NCI-H460 (cell line): Measurements from ENCODE around the gene YPEL4. TPM values are rescaled to one million over a fixed set of nuclear protein-coding genes. Genes with fewer than 3 reads are reported as not detected.

Experiments used
- DNase-seq: peaks from one replicate; pipeline ENCODE4 v3.0.0-alpha.2; 2016; ENCODE audit warnings: low read depth; ENCODE audit errors: extremely low read depth
- total RNA-seq: library from RNA; depleted of rRNA; stranded (reverse); fragments of >200 nt; shearing (Covaris generic); gene quantifications from 2 replicates; pipeline ENCODE4 v1.2.3, GENCODE V29; 2014

Gene YPEL4
- total RNA-seq, 1 experiment from 2014 or later = not detected

GRCh38 chr11:57634311-57634710, 15.4 kb downstream of the YPEL4 start:
- DNase-seq = no peak

DNA sequence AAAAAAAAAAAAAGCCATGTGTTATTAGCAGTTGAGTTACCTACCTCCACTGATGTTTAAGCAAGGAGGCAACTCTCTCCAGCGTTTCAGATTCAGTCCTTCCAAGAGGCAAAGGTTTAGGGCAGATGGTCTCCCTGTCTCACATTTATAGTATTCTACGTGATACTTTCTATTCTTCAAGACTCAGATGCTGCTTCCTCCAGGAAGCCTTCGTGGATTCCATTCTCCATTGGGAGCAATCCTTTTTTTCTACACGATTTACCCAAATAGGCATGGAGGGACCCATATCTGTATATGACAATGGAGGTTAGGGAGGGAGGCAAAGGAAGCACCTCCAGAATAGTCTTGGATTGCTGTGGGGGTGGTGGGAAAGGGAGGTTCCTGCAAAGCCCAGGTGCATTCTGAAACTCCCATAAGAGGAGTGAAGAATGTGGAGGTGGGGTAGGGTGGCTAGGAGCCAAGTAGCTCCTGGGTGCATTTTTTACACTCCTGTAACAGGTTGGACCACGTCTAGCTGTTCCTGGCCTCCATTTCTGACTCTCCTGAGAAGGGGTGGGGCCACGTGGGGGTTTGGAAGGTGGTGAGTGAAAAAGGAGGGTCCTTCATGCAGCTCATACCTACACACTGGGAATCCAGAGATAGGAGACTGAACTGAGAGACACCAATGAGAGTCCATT, 16.2 kb downstream of the YPEL4 start:
- no peak for DNase-seq

DNA sequence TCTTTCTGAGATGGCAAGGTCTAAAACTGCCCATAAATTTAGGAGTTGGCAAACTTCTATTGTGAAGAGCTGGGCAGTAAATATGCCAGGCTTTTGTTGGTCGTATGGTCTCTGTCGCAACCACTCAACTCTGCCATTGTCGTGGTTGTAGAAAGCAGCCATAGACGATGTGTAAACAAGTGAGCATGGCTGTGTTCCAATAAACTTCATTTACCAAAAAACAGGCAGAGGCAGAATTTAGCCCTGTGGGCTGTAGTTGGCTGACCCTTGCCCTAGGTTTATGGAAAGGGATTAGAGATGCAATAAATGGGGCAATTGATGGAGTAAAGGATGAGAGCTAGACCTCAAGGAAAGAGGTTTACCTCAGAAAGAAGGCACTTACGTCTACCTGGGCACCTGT, 17.6 kb downstream of the YPEL4 start:
- DNase-seq = no peak

- DNase-seq = no peak
These were observed 19.5 kb downstream of the YPEL4 start for GRCh38 chr11:57630171-57630570.

- DNase-seq = no peak
These were observed 22.8 kb downstream of the YPEL4 start for GRCh38 chr11:57626895-57627294.

DNA sequence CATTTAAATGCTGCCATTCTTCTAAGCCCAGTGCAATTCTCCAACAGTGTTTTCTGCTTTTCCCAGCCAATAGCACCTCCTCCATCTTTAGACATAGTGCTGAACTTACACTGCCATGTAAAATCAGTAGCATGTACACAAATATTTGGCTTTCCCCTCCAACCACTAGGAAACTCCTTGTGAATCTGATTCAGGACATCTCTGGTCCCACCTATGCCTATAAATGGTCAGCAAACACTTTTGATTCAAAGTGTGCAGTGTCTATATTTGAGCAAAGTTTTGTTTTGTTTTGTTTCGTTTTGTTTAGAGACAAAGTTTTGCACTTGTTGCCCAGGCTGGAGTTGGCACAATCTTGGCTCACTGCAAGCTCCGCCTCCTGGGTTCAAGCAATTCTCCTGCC, 24.8 kb downstream of the YPEL4 start:
- no peak for DNase-seq

DNA sequence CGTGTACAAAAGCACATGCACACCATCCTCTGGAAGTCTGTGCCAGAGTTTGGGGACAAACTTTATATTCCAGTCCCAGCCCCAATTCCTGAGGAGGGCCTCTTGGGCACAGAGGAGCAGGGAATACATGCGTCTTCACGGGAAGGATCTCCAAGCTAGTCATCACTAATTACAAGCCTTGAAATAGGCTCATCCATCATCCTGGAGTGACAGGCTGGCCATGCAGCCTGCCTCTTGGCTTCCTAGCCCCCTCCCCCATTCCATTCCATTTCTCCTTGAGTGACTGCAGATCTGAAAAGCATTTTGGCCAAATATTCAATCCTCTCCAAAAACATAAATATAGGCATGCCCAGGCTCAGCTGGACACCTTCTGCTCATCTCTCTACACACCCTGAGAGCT, 27.4 kb downstream of the YPEL4 start:
- DNase-seq = no peak

GRCh38 chr11:57620467-57620866, 29.2 kb downstream of the YPEL4 start:
- DNase-seq = no peak

DNA sequence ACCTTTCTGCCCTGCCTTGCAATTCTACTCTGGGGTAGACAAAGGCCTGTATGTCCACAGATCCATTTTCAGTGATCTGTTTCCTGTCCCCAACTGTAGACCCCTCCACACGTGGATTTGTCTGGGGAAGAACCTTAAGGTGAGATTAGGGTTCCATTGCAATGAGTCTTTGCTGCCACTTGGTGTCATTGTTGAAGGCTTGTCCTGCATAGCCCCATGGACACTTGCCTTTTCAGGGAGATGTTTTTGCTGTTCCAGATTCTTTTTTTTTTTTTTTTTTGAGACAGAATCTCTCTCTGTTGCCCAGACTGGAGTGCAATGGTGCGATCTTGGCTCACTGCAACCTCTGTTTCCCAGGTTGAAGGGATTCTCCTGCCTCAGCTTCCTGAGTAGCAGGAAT, 30.4 kb downstream of the YPEL4 start:
- no peak for DNase-seq

DNA sequence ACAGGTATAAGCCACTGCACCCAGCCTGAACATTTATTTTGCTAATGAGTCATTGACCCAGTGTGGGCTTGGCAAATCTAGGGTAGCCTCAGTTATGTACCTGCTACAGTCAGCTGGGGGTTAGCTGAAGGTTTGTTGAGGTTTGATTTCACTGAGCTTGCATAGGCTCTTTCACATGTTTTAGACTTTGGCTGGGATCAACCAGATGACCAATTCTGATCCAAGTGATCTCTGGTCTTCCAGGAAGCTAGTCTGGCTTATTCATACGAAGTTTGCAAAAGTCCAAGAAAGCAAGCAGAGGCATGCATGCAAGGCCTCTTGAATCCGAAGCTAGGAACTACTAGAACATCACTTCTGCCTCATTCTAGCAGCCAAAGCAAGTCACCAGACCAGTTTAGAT, 31.3 kb downstream of the YPEL4 start:
- no peak for DNase-seq

DNA sequence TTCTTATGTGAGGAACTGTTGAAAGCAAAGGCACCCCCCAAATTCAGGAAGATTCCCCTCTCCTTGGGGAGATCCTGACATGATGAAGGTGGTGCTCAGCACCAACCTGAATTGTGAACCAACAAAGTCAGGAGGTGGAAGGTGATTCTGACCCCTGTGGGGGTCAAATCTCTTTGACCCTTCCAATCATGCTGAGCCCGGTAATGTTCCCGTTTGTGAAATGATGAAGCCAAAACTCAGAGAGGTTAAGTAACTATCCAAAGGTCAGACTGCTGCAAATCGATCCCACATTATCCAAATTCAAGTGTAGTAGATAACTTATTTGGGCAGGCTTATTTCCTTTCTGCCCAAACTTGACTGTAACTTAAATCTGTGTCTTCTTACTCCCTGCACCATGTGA, 33.1 kb downstream of the YPEL4 start:
- DNase-seq = no peak

DNA sequence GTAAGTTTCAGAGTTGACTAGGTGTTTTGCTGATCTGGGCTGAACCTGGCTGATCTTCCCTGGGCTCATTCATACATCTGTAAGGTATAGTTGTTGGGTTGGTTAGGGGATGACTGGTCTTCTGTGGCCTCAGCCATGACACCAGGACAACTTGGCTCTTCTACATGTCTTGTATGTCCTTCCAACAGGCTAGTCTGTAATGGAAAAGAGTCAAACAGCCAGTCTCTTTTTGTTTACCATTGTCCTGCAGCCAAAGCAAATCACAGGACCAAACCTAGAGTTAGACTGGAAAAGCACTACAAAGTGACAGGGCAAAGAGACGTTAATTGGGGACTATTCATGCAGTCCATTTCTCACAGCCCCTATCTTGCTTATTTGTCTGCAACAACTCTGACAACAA, 34.4 kb downstream of the YPEL4 start:
- DNase-seq = no peak

GRCh38 chr11:57614234-57614772, 35.4 kb downstream of the YPEL4 start:
- no peak for DNase-seq

DNA sequence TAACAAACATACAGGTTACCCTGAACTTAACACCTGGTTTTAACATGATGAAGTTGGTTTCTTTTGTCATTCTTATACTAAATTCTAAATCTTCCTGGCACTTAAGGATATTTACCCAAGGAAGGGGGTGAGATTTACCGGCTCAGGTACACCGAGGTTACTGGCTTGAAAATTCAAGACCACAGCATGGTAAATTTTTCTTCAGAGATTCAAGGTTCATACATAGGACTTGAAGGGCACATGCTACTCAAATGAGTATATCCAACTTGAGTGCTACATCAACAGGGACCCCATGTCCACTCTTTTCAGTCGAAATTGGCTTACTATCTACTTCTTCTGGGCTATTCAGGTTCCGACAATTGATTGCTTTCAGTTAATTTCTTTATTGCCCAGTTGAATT, 39.5 kb downstream of the YPEL4 start:
- no peak for DNase-seq

- no peak for DNase-seq
These were observed 44.7 kb downstream of the YPEL4 start for GRCh38 chr11:57605028-57605420.

DNA sequence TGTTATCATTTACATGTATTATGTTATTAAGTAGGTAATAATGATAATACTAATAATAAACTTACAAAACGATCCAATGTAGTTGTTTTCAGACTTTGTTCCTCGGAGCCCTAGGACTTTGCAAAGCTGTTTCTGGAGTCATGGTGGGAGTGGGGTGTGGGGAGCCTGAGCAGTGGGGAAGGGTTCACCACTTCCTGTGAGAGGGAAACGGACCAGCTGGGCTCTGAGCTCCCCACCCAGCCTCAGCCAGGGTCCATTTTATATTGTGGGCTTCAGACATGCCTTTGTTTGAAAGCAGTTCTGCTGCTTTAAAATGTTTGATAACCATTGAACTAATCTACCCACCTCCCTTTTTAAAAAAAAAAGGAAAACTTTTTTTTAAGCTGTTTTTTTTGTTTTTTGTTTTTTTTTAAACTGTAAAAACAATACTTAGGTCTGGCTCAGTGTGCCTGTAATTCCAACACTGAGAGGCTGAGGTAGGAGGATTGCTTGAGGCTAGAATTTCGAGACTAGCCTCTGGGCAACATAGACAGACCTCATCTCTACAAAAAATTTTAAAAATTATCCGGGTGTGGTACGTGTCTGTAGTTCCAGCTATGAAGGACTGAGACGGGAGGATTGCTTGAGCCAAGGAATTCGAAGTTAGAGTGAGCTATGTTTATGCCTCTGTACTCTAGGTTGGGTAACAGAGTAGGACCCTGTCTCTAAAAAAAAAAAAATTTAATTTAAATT, 45.2 kb downstream of the YPEL4 start:
- DNase-seq = no peak

DNA sequence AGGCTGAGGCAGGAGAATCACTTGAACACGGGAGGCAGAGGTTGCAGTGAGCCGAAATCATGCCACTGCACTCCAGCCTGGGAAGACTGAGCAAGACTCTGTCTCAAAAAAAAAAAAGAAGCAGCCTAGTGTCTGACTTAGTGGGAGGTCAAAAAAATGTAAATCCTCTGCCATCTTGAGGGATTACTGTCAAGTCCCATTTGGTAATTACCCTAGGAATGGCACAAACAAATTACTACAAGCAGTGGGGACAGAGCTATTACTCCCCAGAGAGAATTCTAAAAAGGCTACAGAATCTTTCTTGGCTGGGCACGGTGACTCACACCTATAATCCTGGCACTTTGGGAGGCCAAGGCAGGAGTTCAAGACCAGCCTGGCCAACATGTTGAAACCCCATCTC, 48.4 kb downstream of the YPEL4 start:
- DNase-seq = no peak

GRCh38 chr11:57599381-57599780, 50.3 kb downstream of the YPEL4 start:
- DNase-seq = no peak

DNA sequence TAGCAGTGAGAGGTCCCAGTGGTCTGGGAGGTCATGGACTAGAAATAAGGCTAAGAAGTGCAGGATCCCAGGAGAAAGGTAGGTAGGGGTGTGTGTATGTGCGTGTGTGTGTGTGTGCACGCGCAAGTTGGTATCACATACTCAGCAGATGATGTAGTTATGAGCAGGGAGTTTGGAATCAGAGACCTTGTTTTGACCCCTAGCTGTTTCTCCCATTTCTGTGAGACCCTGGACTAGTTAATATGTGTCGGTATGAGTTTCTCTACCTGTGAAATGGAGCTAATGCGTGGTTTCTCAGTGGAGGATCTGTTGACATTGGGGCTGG, 50.9 kb downstream of the YPEL4 start:
- no peak for DNase-seq

- DNase-seq = no peak
These were observed 51.5 kb downstream of the YPEL4 start for GRCh38 chr11:57597916-57598830.

DNA sequence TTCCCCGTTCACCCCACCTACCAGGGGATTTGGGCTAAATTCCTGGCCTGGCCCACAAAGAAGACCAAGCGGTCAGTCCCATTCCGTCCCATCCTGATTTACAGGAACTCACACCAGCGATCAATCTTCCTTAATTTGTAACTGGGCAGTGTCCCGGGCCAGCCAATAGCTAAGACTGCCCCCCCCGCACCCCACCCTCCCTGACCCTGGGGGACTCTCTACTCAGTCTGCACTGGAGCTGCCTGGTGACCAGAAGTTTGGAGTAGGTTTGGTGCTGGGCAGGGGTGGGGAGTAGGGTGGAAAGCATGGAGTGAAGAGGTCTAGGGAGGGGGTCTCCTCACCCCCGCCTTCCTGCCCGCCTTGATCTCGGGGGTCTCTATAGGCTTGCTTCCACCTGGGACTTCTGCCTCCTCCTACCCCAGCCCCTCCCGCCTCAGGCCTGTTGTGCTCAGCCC, 52.2 kb downstream of the YPEL4 start, which contains the start of gene SERPING1:
Gene SERPING1, plus strand, starts transcription at position 225 of the 455 bp plus-strand sequence. CDS start 586 bp downstream, outside the sequence.
- no peak for DNase-seq
